ENCODE results near the gene DNMT3B. TPM values are rescaled to one million over a fixed set of nuclear protein-coding genes. Genes with fewer than 3 reads are reported as not detected.

The DNMT3B gene
- total RNA-seq, 2 donors from 2014 or later = 0.44 to 0.65 TPM

GRCh38 chr20:32807706-32808105 is 45.5 kb downstream of the DNMT3B start:
- ATAC-seq (peak; percentile 53 to 55), DNase-seq (no peak)
- intact Hi-C loops (cut with DNase I) = no loop called here

GRCh38 chr20:32808438-32808837 is 46.3 kb downstream of the DNMT3B start:
- DNase-seq = no peak
- ATAC-seq = no peak
- intact Hi-C loops (cut with DNase I) = no loop called here

- intact Hi-C loops (cut with DNase I) = no loop called here
- DNase-seq (no peak), ATAC-seq (no peak)
Observed at GRCh38 chr20:32809907-32810306, 47.7 kb downstream of the DNMT3B start.

GRCh38 chr20:32810941-32811340 is 48.8 kb downstream of the DNMT3B start:
- DNase-seq (no peak), ATAC-seq (no peak)
- intact Hi-C loops (cut with DNase I) = no loop called here

- intact Hi-C loops (cut with DNase I) = no loop called here
- ATAC-seq = no peak
- no peak for DNase-seq
Observed at GRCh38 chr20:32811886-32812285, 49.7 kb downstream of the DNMT3B start.

GRCh38 chr20:32819992-32820697 is 58.0 kb downstream of the DNMT3B start:
- ATAC-seq (peak; percentile 91 to 93), DNase-seq (peak; percentile 79)
- intact Hi-C loops (cut with DNase I) = no loop called here

GRCh38 chr20:32820698-32821377 is 58.7 kb downstream of the DNMT3B start:
- ATAC-seq = no peak
- DNase-seq = no peak
- intact Hi-C loops (cut with DNase I) = no loop called here

GRCh38 chr20:32822225-32822624 is 60.0 kb downstream of the DNMT3B start:
- ATAC-seq = no peak
- DNase-seq = no peak
- intact Hi-C loops (cut with DNase I) = no loop called here

GRCh38 chr20:32823078-32823477 is 60.9 kb downstream of the DNMT3B start:
- DNase-seq = no peak
- peak in 1 of 2 donors; percentile 10 for ATAC-seq
- intact Hi-C loops (cut with DNase I) = no loop called here

- ATAC-seq = no peak
- intact Hi-C loops (cut with DNase I) = no loop called here
- no peak for DNase-seq
Observed at GRCh38 chr20:32823737-32824588, 61.8 kb downstream of the DNMT3B start.

GRCh38 chr20:32828029-32828680 is 66.0 kb downstream of the DNMT3B start:
- intact Hi-C loops (cut with DNase I) = no loop called here
- DNase-seq (no peak), ATAC-seq (peak in 1 of 2 donors; percentile 40)

- no peak for DNase-seq
- peak in 1 of 2 donors; percentile 24 for ATAC-seq
- intact Hi-C loops (cut with DNase I) = no loop called here
Observed at GRCh38 chr20:32829311-32830005, 67.3 kb downstream of the DNMT3B start.

GRCh38 chr20:32830437-32830836 is 68.3 kb downstream of the DNMT3B start:
- ATAC-seq (peak; percentile 41 to 64), DNase-seq (no peak)
- intact Hi-C loops (cut with DNase I) = no loop called here

- intact Hi-C loops (cut with DNase I) = no loop called here
Observed at GRCh38 chr20:32831982-32832381, 69.8 kb downstream of the DNMT3B start.

GRCh38 chr20:32832664-32833063 is 70.5 kb downstream of the DNMT3B start:
- no peak for ATAC-seq
- no peak for DNase-seq
- intact Hi-C loops (cut with DNase I) = no loop called here

More at GRCh38 chr20:32831982-32832381, 69.8 kb downstream of the DNMT3B start:
- ATAC-seq (no peak), DNase-seq (no peak)

GRCh38 chr20:32834972-32835371 is 72.8 kb downstream of the DNMT3B start:
- intact Hi-C loops (cut with DNase I) = no loop called here
- ATAC-seq (no peak), DNase-seq (no peak)

- intact Hi-C loops (cut with DNase I) = no loop called here
- ATAC-seq (no peak), DNase-seq (no peak)
Observed at GRCh38 chr20:32837157-32837556, 75.0 kb downstream of the DNMT3B start.

- no peak for DNase-seq
- intact Hi-C loops (cut with DNase I) = no loop called here
- no peak for ATAC-seq
Observed at GRCh38 chr20:32839227-32839981, 77.2 kb downstream of the DNMT3B start.

All from left cardiac atrium (tissue), 4 donors.